HG03108 (cell line): ENCODE measurements around the gene NR4A1.

Source experiments
- ATAC-seq: cut with Tn5 transposase; IDR thresholded peaks from one replicate; pipeline ENCODE4 v1.9.1; 2021; ENCODE audit warnings: moderate library complexity; ENCODE audit not compliant: unreplicated experiment

Gene NR4A1

DNA sequence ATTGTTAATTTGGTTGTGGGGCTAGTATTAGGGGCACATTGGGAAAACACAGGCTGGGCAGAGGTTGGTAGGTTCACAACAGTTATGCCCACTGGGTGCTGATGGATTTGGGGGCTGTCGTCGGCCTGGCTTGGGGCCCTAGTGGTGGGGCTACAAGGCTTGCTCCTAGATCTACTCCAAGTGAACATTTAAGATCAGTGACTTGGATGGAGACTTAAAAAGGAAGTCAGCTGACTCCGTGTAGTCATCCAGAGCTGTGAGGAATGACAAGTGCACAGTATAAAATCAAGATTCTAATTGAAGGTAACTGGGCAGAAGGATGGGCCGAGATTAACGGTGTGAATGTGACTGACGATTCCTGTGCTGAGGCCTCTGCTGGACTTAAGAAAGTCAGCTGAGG, 12.8 kb upstream of the NR4A1 start:
- no peak for ATAC-seq

DNA sequence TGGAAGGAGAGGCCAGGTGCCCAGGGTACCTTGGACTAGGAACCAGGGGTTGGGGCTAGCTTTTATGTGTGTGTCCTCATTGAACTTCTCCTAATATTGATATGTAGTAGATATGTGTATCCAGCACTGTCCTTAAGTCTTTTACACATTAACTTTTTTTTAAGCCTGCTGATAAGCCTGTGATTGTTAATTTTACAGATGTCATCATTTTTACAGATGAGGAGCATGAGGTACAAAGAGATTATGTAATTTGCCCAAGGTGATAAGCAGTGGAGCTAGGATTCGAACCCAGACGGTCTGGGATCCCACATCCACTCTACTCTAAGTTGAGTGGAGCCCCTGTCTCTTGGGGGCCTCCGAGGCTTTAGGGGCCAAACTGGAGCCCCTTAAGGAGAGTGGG, 10.2 kb upstream of the NR4A1 start:
- ATAC-seq, result no peak

DNA sequence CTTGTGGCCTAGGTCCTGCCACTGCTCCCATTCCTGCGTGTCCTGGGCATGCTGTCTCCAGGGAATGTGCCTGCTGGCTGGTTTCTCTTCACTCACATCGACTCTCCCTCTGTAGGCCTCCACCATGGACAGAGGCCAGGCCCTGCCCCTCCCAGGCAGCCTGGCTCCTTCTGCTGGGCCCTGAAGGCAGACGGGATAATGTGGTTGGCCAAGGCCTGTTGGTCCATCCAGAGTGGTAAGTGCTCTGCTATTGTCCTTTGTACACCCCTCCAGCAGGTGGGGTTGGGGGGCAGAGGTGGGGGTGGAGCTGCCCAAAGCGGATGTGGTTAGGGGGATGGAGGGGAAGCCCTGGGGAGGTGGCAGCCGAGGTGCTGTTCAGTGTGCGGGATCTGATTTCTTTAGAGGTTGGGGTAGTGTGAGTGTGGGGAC, 9.5 kb upstream of the NR4A1 start:
- ATAC-seq, result no peak

DNA sequence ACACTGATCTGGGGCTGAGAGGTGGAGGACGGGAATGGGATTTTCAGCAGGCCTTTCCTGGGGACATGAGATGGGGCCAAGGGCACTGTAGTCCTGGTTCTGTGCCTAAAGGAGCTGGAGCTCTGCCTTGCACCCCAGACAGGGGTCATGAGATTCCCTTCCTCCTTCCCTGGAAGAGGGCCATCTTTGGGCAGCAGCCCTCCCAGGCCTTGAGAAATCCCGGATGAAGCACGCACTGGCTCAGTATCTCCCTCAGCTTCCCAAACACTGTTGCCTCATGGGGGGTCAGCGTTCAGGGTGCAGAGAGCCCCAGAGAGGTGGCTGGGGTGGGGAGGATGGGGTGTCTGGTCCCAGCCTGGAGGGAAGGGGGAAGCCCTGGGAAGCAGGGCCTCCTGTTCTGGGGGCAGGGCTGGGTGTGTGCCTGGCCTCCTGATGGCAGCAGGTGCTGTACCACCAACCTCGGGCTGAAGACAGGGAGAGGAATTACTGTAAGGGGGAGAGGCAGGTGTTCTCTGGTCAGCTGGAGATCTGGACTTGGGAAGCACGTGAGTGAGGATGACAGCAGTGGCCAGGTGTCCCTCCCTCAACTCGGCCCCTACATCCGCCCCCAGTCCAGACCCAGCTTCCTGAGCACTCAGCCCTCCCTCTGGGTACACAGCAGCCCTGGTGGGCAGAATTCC, 8.4 kb upstream of the NR4A1 start:
- no peak for ATAC-seq

DNA sequence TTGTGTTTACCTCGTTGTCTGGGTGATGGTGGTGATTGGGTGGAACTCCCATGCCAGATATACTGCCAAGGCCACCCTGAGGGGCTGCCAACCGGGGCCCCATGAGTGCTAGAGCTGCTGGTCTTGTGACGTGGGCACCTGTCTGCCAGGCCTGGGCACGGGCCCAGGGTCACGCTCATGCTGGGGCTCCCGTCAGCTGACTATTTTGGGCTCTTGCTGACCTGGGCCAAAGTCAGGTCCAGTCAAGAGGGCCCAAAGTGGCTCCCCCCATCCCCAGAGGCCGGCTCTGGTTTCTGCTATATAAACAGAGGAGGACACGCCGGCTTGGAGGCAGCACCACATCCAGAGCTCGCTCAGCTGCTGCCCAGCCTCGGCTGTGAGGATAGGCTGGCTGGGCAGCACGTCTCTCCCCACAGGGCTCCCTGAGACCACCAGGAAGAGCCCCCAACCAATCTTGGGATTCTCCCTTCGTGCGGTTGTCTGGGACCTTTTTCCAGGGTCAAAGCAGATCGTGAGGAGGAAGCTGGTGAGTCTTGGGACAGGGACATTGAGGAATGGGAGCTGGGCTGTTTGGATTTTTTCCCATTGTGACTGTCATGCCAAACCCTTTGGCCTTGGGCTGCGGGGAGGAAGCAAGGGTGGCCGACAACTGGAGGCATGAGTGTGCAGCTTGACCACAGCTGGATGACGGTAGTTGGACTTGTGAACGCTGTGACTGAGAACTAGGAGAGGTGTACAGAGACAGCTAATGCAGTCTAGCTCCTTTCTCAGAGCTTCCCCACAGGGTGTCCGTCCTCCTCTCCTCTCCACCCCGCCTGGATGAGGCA, 7.6 kb upstream of the NR4A1 start:
- ATAC-seq, result no peak

DNA sequence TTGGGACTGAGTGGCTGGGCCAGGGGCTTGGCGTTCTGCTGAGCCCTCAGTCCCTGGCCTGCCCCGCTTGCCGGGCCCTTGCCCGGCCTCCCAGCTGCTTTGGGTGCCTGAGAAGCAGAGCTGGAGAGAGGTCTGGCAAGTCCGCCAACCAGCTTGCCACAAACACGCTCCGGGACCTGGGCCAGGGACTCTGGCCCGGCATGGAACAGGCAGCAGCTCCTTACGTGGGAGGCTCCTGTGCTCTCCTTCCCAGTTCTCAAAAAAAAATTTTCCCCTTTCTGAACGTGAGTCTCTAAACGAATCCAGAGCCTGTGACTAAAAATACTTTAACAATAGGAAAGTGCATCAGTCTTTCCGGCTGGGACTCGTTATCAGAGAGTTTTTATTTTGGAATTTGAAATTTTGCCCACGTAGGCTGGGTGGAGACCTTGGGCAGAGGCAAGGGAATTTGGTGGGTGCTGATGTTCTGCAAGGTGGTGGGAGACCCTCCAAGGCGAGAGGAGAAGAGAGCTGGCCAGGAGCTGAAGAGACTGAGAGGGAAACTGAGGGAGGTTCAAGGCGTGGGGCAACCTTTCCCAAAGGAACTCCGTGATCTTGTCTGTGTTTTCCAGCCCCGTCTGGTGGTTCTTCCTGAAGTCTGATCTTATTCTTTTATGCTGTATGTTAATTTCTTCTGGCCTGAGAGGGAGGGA, 6.8 kb upstream of the NR4A1 start:
- no peak for ATAC-seq

DNA sequence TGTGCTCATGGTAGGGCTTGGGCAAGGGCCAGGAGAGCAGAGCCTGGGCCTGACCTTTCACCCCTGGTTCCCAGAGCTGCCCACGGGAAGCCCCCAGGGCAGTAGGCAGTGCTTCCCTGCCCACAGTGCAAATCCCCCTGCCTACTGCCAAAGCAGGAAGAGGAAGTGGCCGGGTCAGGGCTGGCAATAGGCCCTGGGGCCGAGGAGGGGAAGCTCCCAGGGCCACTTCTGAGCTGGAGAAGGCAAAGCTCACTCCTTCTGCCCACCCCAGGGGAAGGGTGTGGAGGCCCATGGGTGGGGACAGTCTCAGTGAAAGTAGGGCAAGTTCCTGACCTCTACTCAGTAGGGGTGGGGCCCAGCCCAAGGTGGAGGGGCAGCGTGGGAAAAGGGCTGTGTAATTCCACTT, 5.4 kb upstream of the NR4A1 start:
- no peak for ATAC-seq

DNA sequence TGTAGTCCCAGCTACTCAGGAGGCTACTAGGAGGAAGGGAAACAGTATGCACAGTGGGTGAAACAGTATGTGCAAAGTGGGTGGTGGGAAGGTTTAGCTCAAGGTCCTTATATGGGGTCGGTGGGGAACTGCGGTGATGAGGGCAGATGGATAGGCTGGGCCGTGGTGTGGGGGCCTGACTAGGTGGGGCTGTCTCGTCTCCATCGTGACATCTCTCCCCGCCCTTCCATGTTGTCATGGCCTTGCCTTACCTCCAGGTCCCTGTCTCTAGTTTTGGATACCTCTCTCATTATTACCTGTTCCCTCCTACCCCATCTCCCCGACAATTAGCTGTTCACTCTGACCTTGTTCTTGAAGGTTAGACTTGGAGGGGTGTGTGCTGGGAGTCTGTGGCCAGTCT, 4.4 kb upstream of the NR4A1 start:
- ATAC-seq, result no peak

DNA sequence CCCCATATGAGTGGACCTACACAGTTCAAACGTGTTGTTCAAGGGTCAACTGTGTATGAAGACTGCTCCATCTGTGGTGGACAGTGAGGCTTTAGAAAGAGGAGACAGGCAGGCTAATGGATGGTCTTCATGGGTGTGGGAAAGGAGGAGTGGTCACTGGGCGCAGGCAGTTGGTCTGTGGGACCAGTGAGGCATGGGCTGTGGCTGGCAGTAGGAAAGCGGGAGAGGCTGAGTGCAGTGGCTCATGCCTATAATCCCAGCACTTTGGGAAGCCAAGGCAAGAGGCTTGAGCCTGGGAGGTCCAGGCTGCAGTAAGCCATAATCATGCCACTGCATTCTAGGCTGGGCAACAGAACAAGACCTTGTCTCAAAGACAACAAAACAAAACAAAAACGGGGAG, 2.0 kb upstream of the NR4A1 start:
- ATAC-seq, result no peak

DNA sequence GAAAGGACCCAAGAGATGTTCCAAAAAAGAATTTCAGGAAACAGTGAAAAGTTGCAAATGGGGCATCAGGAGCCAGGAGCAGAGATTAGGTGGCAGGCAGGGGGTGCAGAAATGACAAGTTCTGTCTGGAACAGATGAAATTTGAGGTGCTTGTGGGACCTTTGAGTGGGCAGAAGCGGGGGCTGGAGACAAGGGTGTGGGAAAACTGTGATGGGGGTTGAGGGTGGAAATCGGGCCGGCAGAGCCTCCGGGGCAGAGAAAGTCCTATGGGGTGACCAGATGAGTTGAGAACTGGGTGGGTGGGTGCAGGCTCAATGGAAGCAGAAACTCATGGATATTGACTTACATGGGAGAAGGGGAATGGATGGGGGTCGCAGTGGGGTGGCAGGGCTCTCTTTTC, 1.6 kb upstream of the NR4A1 start:
- no peak for ATAC-seq

DNA sequence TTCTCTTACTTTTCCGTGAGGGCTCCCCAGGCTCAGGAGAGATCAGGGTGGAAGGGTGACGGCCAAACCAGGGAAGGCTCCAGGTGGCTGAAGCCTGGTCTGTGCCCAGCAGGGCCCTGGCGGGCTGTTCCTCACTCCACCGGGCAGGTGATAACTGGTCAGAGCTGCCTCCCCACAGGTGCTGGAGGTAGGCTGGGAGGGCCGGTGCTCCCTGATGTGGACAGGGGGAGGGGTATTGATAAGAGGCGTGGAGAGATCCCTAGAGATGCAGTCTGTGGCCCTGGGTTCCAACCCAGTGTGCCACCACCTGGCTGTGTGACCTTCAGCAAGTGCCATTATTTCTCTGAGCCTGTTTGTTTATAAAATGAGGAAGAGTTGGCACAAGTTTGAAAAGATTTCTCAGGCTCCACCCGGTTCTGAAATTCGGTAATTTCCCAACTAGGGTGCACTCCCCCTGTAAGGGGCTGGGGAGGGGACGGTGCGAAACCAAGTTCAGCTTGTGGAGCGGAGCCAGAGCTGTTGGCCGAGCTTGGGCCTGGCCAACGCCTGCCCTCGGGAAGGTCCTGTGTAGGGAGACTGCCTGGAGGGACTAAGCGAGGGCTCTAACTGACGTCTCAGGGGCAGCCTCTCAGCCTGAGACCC, 1.0 kb upstream of the NR4A1 start:
- no peak for ATAC-seq

DNA sequence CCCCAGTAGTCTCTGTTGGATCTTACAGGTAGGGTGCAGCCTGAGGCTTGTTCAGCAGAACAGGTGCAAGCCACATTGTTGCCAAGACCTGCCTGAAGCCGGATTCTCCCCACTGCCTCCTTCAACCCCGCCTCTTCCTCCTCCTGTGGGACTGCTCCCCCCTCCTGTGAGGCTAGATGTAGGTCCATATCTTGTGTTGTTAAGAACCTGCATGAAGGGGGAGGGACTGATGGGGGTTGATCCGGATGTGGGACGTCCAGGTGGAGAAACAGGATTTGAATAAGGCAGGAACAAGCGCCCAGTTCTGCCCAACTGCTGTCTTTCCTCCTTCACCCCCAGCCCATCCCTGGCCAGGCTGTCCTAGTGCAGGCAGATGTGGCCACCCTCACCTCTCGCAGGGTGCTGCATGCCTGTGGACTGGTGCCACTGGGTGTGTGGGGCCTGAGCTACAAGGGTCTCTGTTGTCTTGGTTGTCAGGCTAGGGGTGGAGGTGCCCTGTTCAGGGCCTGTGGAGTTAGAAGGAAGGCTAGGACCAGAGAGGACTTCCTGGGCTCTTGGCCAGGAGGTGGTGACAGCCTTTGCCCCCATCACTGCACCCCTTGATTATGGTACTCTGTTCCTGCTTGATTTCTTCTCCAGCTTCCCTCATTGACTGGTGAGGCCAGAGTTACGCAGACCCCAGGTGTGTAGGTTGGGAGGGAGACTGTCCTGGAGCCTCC, 1.4 kb downstream of the NR4A1 start:
- ATAC-seq, result no peak

DNA sequence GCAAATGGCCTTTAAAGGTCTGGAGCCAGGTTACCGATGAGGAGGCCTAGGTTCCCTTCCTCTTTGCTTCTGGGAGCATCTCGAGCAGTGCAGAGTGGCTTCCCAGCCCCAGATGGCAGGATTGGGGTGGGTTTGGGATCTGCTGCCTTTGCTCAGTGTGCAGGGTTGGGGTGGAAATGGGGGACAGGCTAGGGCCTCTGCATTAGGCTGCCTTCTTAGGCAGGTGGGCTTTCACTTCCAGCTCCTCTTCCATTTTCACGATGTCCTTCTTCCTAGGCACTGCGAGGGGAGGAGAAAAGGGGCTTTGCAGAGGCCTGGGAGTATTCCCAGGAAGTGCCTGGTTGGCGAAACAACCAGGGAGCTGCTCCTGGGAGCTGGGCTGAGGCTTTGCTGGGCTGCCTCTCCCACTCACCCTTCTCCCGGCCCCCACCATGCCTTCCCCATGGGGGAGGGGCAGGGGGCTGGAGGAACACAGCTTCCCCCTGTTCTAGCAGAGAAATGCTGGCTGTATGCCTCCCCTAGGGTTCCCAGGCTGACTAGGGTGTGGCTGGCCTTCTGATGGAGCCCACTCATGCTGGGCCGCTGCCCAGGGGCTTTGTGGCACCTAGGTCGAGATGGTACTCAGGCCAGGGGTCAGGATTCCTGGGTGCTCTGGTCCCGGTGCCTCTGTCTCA, 2.4 kb downstream of the NR4A1 start:
- ATAC-seq, result no peak

DNA sequence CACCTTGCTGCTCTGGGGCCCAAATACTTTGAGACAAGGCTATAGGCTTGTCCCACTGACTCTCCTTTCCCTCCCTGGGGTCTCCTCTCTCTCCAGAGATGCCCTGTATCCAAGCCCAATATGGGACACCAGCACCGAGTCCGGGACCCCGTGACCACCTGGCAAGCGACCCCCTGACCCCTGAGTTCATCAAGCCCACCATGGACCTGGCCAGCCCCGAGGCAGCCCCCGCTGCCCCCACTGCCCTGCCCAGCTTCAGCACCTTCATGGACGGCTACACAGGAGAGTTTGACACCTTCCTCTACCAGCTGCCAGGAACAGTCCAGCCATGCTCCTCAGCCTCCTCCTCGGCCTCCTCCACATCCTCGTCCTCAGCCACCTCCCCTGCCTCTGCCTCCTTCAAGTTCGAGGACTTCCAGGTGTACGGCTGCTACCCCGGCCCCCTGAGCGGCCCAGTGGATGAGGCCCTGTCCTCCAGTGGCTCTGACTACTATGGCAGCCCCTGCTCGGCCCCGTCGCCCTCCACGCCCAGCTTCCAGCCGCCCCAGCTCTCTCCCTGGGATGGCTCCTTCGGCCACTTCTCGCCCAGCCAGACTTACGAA, 3.1 kb downstream of the NR4A1 start:
- no peak for ATAC-seq

DNA sequence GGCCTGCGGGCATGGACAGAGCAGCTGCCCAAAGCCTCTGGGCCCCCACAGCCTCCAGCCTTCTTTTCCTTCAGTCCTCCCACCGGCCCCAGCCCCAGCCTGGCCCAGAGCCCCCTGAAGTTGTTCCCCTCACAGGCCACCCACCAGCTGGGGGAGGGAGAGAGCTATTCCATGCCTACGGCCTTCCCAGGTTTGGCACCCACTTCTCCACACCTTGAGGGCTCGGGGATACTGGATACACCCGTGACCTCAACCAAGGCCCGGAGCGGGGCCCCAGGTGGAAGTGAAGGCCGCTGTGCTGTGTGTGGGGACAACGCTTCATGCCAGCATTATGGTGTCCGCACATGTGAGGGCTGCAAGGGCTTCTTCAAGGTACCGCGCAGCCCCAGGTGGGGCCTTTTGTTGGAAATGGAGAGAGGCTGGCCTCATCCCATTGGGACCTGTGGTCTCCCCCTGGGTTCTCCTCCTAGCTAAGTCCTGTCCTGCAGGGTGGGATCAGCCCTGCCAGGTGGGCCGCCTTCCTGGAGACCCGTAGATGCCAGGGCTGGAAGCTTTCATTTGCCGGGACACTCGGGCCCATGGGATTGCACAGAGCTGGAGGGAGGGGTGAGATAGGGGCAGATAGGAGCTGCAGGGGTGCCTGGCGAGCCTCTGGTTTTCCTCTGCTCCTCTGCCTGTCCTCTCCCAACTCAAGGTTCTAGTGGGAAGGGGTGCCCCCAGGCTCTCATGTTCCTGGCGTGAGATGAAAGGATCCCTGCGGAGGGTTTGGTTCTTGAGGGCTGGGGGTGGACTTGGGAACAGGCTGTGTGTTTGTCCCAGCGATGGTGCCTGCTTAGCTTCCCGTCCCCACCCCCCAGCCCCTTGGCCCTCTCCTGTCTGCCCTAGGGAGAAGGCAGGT, 3.8 kb downstream of the NR4A1 start:
- ATAC-seq, result no peak

DNA sequence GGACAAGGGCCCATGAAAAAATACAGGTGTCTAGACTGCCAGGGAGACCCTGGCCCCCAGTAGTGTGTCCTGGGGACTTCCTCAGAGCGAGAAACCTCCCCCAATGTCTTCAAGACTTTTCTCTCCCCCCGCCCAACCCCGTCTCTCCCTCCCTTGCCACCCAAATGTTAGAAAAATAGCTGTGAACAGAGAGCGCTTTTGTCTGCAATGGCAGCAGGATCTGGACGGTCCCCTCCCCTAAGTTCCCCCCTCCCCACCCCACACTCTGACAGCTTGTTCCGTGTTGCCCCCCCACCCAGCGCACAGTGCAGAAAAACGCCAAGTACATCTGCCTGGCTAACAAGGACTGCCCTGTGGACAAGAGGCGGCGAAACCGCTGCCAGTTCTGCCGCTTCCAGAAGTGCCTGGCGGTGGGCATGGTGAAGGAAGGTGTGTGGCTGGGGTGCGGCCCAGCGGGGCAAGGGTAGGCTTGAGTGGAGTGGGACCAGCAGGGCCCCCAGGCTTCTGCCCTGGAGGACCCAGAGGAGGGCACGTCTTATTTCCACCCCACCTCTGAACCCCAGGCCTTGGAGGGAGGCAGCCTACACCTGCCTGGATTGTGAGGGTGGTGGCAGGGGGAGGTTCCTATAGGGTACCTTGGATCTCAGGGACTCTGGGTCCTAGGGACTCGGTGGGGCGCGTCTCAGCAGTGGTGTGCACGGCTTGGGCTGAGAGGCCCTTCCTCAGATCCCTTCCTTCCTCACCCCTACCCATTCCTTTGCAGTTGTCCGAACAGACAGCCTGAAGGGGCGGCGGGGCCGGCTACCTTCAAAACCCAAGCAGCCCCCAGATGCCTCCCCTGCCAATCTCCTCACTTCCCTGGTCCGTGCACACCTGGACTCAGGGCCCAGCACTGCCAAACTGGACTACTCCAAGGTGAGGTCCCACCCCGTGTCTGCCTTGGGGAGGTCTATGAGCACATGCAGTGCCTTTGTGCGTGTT, 4.8 kb downstream of the NR4A1 start:
- no peak for ATAC-seq

DNA sequence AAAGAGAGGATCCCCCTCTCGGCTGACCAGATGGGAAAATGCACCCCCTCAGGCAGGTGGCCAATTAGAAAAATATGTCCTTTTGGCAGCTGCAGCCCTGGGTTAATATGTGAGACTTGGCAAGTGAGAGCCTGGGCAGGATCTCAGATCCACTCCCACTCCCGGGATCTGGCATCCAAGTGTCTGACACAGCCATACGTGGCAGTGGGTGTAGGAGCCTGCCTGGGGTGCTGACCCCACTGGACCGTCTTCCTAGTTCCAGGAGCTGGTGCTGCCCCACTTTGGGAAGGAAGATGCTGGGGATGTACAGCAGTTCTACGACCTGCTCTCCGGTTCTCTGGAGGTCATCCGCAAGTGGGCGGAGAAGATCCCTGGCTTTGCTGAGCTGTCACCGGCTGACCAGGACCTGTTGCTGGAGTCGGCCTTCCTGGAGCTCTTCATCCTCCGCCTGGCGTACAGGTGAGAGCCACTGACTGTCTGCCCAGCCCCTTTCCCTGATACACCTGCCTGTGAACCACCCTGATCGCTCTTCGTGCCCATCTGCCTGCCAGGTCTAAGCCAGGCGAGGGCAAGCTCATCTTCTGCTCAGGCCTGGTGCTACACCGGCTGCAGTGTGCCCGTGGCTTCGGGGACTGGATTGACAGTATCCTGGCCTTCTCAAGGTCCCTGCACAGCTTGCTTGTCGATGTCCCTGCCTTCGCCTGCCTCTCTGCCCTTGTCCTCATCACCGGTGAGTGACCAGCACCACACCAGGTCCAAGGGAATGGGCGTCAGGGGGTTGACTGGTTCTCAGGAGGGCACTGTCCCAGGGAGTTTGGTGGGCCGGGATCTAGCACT, 5.8 kb downstream of the NR4A1 start:
- ATAC-seq, result no peak
